ENCODE data around the gene PRPF4.

Gene PRPF4

GRCh38 chr9:113269871-113270270 is 5.6 kb upstream of the PRPF4 start:
- Histone ChIP-seq H2AFZ (ENCODE audit: low read length) (no peak overlapping the region), H3K9me2 (replicated peaks; ENCODE audit: insufficient read depth, low read length) (no peaks in the 10 kb centered on the region), H3F3A (ENCODE audit: insufficient read depth, low read length) (peaks cover 4% of the 10 kb centered on the region), H3K4me2 (ENCODE audit: low read depth, low read length) (no peak overlapping the region), H3K36me3 (replicated peaks; ENCODE audit: insufficient read depth, low read length) (0 out of 2 replicates have a peak, but pooled peaks cover 4% of the 10 kb centered on the region), H3K27ac (ENCODE audit: low read length) (no peak overlapping the region), H3K9ac (ENCODE audit: low read length) (no peak overlapping the region), H3K79me2 (ENCODE audit: low read length) (peaks cover 13% of the 10 kb centered on the region), H3K4me3 (ENCODE audit: low read length) (no peak overlapping the region), H3K9me3 (replicated peaks; ENCODE audit: insufficient read depth, low read length) (no peaks in the 10 kb centered on the region), H3K4me1 (ENCODE audit: low read length) (peaks cover 6% of the 10 kb centered on the region; the same call in 1 of the 2 replicates), H4K20me1 (ENCODE audit: insufficient read depth, low read length) (no peaks in the 10 kb centered on the region), H3K27me3 (replicated peaks; ENCODE audit: insufficient read depth, low read length) (no peaks in the 10 kb centered on the region)
- DNase-seq: no peak
- TF ChIP-seq CTCF (IDR thresholded peaks at IDR 0.05; ENCODE audit: low read length) (no peak), EZH2 (optimal IDR thresholded peaks at IDR 0.05; ENCODE audit: low read depth, low read length) (no peak), EZH2phosphoT487 (IDR thresholded peaks at IDR 0.05; ENCODE audit: low read length) (no peak)

DNA sequence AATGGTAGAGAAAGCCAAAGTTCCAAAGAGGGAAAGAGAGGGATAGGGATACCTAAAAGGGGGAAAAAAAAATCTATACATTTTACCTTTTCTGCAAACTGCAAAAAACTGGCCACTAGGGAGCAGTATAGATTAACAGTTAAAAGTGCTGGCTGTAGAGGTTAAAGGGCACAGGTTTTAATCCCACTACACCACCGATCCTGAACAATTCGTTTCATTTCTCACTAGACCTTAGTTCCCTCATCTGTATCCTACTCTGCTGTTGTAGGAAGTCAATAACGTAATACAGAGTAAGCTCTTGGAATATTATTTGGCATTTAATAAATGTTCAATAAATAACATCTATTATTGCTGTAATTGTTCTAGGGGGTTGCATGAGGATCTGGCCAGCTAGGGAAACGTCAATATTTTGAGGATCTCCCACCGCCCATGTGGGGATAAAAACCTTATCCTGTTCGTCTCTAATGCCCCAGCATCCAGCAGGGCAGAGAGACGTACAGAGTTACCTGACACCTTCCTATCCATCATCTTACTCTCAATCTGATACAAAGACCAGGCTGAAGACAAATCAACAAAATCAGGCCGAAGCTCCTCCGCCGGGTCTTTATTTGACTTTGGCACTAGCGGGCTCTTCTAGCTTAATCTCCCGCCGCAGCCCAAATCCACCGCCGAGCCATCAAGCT is 843 bp upstream of the PRPF4 start:
- Histone ChIP-seq H3K36me3 (replicated peaks; ENCODE audit: insufficient read depth, low read length) (peaks cover 6% of the 10 kb centered on the region; the same call in 1 of the 2 replicates), H3F3A (ENCODE audit: insufficient read depth, low read length) (peaks cover 6% of the 10 kb centered on the region), H3K27me3 (replicated peaks; ENCODE audit: insufficient read depth, low read length) (no peaks in the 10 kb centered on the region), H3K9ac (ENCODE audit: low read length) (peak overlapping the region; percentile 93), H2AFZ (ENCODE audit: low read length) (peak overlapping the region; percentile 84), H4K20me1 (ENCODE audit: insufficient read depth, low read length) (no peaks in the 10 kb centered on the region), H3K9me3 (replicated peaks; ENCODE audit: insufficient read depth, low read length) (no peaks in the 10 kb centered on the region), H3K4me2 (ENCODE audit: low read depth, low read length) (peak overlapping the region; percentile 85), H3K4me3 (ENCODE audit: low read length) (peak overlapping the region; percentile 98), H3K9me2 (replicated peaks; ENCODE audit: insufficient read depth, low read length) (no peaks in the 10 kb centered on the region), H3K4me1 (ENCODE audit: low read length) (peaks cover 10% of the 10 kb centered on the region), H3K27ac (ENCODE audit: low read length) (peak overlapping the region; percentile 80), H3K79me2 (ENCODE audit: low read length) (peaks cover 57% of the 10 kb centered on the region)
- TF ChIP-seq CTCF (IDR thresholded peaks at IDR 0.05; ENCODE audit: low read length): peak; percentile 75
- no peak for TF ChIP-seq EZH2 (optimal IDR thresholded peaks at IDR 0.05; ENCODE audit: low read depth, low read length)
- DNase-seq: peak; percentile 74

DNA sequence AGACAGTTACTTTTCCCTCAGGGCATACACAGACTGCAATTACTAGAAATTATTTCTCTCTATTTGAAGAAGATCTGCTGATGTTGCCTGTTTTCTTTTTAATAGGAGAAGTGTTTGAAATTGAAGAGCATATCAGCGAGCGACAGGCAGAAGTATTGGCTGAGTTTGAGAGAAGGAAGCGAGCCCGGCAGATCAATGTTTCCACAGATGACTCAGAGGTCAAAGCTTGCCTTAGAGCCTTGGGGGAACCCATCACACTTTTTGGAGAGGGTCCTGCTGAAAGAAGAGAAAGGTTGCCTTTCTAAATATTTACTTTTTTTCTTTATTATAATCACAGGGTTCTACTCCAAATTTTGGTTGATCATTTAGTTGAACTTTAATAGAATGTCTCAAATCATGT is 3.4 kb downstream of the PRPF4 start:
- no peak overlapping the region for H3K4me2 ChIP-seq (ENCODE audit: low read depth, low read length)
- H3F3A ChIP-seq (ENCODE audit: insufficient read depth, low read length): peaks cover 6% of the 10 kb centered on the region
- H3K79me2 ChIP-seq (ENCODE audit: low read length): peaks cover 68% of the 10 kb centered on the region
- H3K36me3 ChIP-seq (replicated peaks; ENCODE audit: insufficient read depth, low read length): peaks cover 34% of the 10 kb centered on the region
- H3K4me1 ChIP-seq (ENCODE audit: low read length): peaks cover 9% of the 10 kb centered on the region
- no peak for TF ChIP-seq CTCF (IDR thresholded peaks at IDR 0.05; ENCODE audit: low read length)
- TF ChIP-seq EZH2 (optimal IDR thresholded peaks at IDR 0.05; ENCODE audit: low read depth, low read length): no peak
- TF ChIP-seq EZH2phosphoT487 (IDR thresholded peaks at IDR 0.05; ENCODE audit: low read length): no peak
- no peaks in the 10 kb centered on the region for H3K27me3 ChIP-seq (replicated peaks; ENCODE audit: insufficient read depth, low read length)
- no peak overlapping the region for H2AFZ ChIP-seq (ENCODE audit: low read length)
- H3K27ac ChIP-seq (ENCODE audit: low read length): no peak overlapping the region
- H3K4me3 ChIP-seq (ENCODE audit: low read length): no peak overlapping the region
- H3K9me2 ChIP-seq (replicated peaks; ENCODE audit: insufficient read depth, low read length): no peaks in the 10 kb centered on the region
- no peaks in the 10 kb centered on the region for H3K9me3 ChIP-seq (replicated peaks; ENCODE audit: insufficient read depth, low read length)
- DNase-seq: no peak
- H3K9ac ChIP-seq (ENCODE audit: low read length): no peak overlapping the region
- H4K20me1 ChIP-seq (ENCODE audit: insufficient read depth, low read length): no peaks in the 10 kb centered on the region

Data from MM.1S (cell line).